Stimulated activated CD8-positive, alpha-beta memory T cell treated with anti-CD3 and anti-CD28 coated beads, Interleukin-7, amount 100 ng/mL, for 48 hours (primary cell): Measurements from ENCODE around the gene NUP214.
A peak's percentile ranks its signal among the peaks of the same experiment; 100 is the strongest.
"Not testable (repeated sequence)": the region's sequence is repeated elsewhere in the genome, so short reads cannot be mapped to it uniquely, and the experiment has no call there.

Experiments used
- DNase-seq, 2 donors: peaks; one replicate each; pipeline ENCODE4 v3.0.0-alpha.2; 2020; ENCODE audit warnings: low read depth in 1 of 2; ENCODE audit errors: extremely low read depth in 1 of 2

The NUP214 gene

GRCh38 chr9:131257266-131258025 lies 132.1 kb downstream of the NUP214 start:
- no peak for DNase-seq

- DNase-seq, result no peak
Measured at GRCh38 chr9:131258186-131258585, 132.8 kb downstream of the NUP214 start.

GRCh38 chr9:131258698-131259431 lies 133.5 kb downstream of the NUP214 start:
- DNase-seq, result no peak

- DNase-seq, result no peak
Measured at GRCh38 chr9:131259432-131259898, 134.1 kb downstream of the NUP214 start.

- no peak for DNase-seq
Measured at GRCh38 chr9:131259916-131260597, 134.7 kb downstream of the NUP214 start.

- no peak for DNase-seq
Measured at GRCh38 chr9:131260751-131261452, 135.5 kb downstream of the NUP214 start.

GRCh38 chr9:131262327-131263032 lies 137.1 kb downstream of the NUP214 start:
- DNase-seq, result no peak

GRCh38 chr9:131263033-131263343 lies 137.6 kb downstream of the NUP214 start:
- not testable (repeated sequence) for DNase-seq

GRCh38 chr9:131263701-131264100 lies 138.3 kb downstream of the NUP214 start:
- no peak for DNase-seq

GRCh38 chr9:131264231-131264630 lies 138.8 kb downstream of the NUP214 start:
- DNase-seq, result no peak

- peak in 1 of 2 donors; percentile 47 for DNase-seq
Measured at GRCh38 chr9:131266266-131267229, 141.2 kb downstream of the NUP214 start.

- DNase-seq, result peak in 1 of 2 donors; percentile 59
Measured at GRCh38 chr9:131270171-131271015, 145.0 kb downstream of the NUP214 start.

- DNase-seq, result not testable (repeated sequence)
Measured at GRCh38 chr9:131271016-131271273, 145.6 kb downstream of the NUP214 start.

GRCh38 chr9:131271506-131271931 lies 146.1 kb downstream of the NUP214 start:
- DNase-seq, result no peak

- DNase-seq, result no peak
Measured at GRCh38 chr9:131272212-131272611, 146.8 kb downstream of the NUP214 start.

GRCh38 chr9:131273146-131273855 lies 147.9 kb downstream of the NUP214 start:
- peak in 1 of 2 donors; percentile 17 for DNase-seq

GRCh38 chr9:131273856-131274673 lies 148.7 kb downstream of the NUP214 start:
- no peak for DNase-seq
